HG02852 (cell line): ENCODE data around the gene DENND2D.

Source experiments
- ATAC-seq: cut with Tn5 transposase; IDR thresholded peaks from one replicate; pipeline ENCODE4 v1.9.1; 2021; ENCODE audit warnings: mild to moderate bottlenecking, moderate library complexity; ENCODE audit not compliant: unreplicated experiment

The DENND2D gene

GRCh38 chr1:111204201-111204982, 3.9 kb upstream of the DENND2D start:
- ATAC-seq, result peak; percentile 56

GRCh38 chr1:111203681-111204200, 3.3 kb upstream of the DENND2D start:
- peak; percentile 63 for ATAC-seq

- no peak for ATAC-seq
Observed at GRCh38 chr1:111202707-111203623, 2.5 kb upstream of the DENND2D start.

- ATAC-seq, result no peak
Observed at GRCh38 chr1:111202366-111202706, 1.9 kb upstream of the DENND2D start.

- ATAC-seq, result no peak
Observed at GRCh38 chr1:111201275-111202090, 1.0 kb upstream of the DENND2D start.

- ATAC-seq, result no peak
Observed at GRCh38 chr1:111200802-111201161, 336 bp upstream of the DENND2D start.

- no peak for ATAC-seq
Observed at GRCh38 chr1:111199329-111199728, 1.1 kb downstream of the DENND2D start.

GRCh38 chr1:111198836-111199235, 1.6 kb downstream of the DENND2D start:
- no peak for ATAC-seq

- no peak for ATAC-seq
Observed at GRCh38 chr1:111197598-111198284, 2.7 kb downstream of the DENND2D start.

GRCh38 chr1:111196213-111196612, 4.2 kb downstream of the DENND2D start:
- ATAC-seq, result no peak

- no peak for ATAC-seq
Observed at GRCh38 chr1:111195002-111195684, 5.3 kb downstream of the DENND2D start.

- no peak for ATAC-seq
Observed at GRCh38 chr1:111193712-111194480, 6.5 kb downstream of the DENND2D start.

- no peak for ATAC-seq
Observed at GRCh38 chr1:111192658-111193519, 7.6 kb downstream of the DENND2D start.

GRCh38 chr1:111192074-111192473, 8.4 kb downstream of the DENND2D start:
- no peak for ATAC-seq

- no peak for ATAC-seq
Observed at GRCh38 chr1:111191496-111191895, 8.9 kb downstream of the DENND2D start.

GRCh38 chr1:111190931-111191451, 9.5 kb downstream of the DENND2D start:
- ATAC-seq, result no peak

GRCh38 chr1:111184663-111185062, 15.8 kb downstream of the DENND2D start:
- no peak for ATAC-seq
